Hippocampal formation (tissue), 2 donors: ENCODE measurements around the gene P2RX3.

Source experiments
- DNase-seq, 2 donors: peaks; one replicate each; lab custom pipeline; 2025; lab: John Stamatoyannopoulos, UW

Gene P2RX3

GRCh38 chr11:57370251-57370650 is 32.1 kb downstream of the P2RX3 start:
- DNase-seq, result no peak

GRCh38 chr11:57370941-57371340 is 32.8 kb downstream of the P2RX3 start:
- no peak for DNase-seq

- no peak for DNase-seq
Measured at GRCh38 chr11:57373146-57373545, 35.0 kb downstream of the P2RX3 start.

GRCh38 chr11:57374966-57375365 is 36.8 kb downstream of the P2RX3 start:
- DNase-seq, result no peak

- DNase-seq, result no peak
Measured at GRCh38 chr11:57375490-57375889, 37.3 kb downstream of the P2RX3 start.

GRCh38 chr11:57376095-57377090 is 38.2 kb downstream of the P2RX3 start:
- DNase-seq, result no peak

GRCh38 chr11:57377107-57377506 is 39.0 kb downstream of the P2RX3 start:
- DNase-seq, result no peak

GRCh38 chr11:57378186-57378585 is 40.0 kb downstream of the P2RX3 start:
- DNase-seq, result no peak

- no peak for DNase-seq
Measured at GRCh38 chr11:57379732-57380131, 41.6 kb downstream of the P2RX3 start.

GRCh38 chr11:57380975-57381374 is 42.8 kb downstream of the P2RX3 start, which contains the start of gene PRG3:
TSS of gene PRG3 (minus strand) at chr11:57381150. CDS start at chr11:57380708, 442 bp downstream.
- DNase-seq, result no peak

- no peak for DNase-seq
Measured at GRCh38 chr11:57386178-57386940, 48.2 kb downstream of the P2RX3 start.

GRCh38 chr11:57387289-57388030 is 49.3 kb downstream of the P2RX3 start:
- no peak for DNase-seq

- no peak for DNase-seq
Measured at GRCh38 chr11:57390535-57390934, 52.4 kb downstream of the P2RX3 start, which contains the start of gene PRG2. TSS of gene PRG2 (minus strand) at chr11:57390650. CDS start at chr11:57389944, 706 bp downstream.

GRCh38 chr11:57391111-57391510 is 53.0 kb downstream of the P2RX3 start:
- no peak for DNase-seq

GRCh38 chr11:57391539-57391938 is 53.4 kb downstream of the P2RX3 start:
- no peak for DNase-seq

- no peak for DNase-seq
Measured at GRCh38 chr11:57392066-57392762, 54.1 kb downstream of the P2RX3 start.

GRCh38 chr11:57392763-57393105 is 54.6 kb downstream of the P2RX3 start:
- no peak for DNase-seq

- no peak for DNase-seq
Measured at GRCh38 chr11:57394203-57394965, 56.2 kb downstream of the P2RX3 start.

GRCh38 chr11:57395905-57396623 is 57.9 kb downstream of the P2RX3 start:
- DNase-seq, result no peak

GRCh38 chr11:57396744-57397143 is 58.6 kb downstream of the P2RX3 start:
- DNase-seq, result no peak
